RPMI7951 (cell line): Measurements from ENCODE around the gene CAPN2. TPM values are rescaled to one million over a fixed set of nuclear protein-coding genes. Genes with fewer than 3 reads are reported as not detected.
"Not testable (repeated sequence)": the region's sequence is repeated elsewhere in the genome, so short reads cannot be mapped to it uniquely, and the experiment has no call there.

ENCODE experiments used
- DNase-seq: peaks from one replicate; pipeline ENCODE4 v3.0.0-alpha.2; 2012; ENCODE audit warnings: low read depth
- total RNA-seq: library from RNA; depleted of rRNA; stranded (reverse); fragments of >200 nt; shearing (Covaris generic); gene quantifications from 2 replicates; pipeline ENCODE4 v1.2.3, GENCODE V29; 2014

The CAPN2 gene
- total RNA-seq, 1 experiment from 2014 or later, result 247 TPM

DNA sequence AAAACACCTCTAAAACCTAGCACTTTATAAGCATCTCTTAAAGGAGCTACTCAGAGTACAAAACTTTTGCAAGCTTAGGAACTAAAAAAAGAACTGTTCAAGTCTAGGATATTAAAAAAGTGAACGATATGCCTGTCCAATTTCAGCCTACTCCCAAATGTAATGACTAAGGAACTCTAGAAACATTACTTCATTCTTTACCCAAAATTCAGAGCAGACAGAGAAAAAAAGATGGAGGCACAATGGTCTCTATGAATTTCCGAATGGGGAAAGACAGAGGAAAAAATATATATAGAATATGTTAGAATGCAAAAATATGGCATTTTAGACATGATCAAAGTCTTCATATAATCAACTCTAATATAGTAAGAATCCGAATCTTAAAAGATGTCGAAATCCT lies 72.2 kb downstream of the CAPN2 start:
- no peak for DNase-seq

DNA sequence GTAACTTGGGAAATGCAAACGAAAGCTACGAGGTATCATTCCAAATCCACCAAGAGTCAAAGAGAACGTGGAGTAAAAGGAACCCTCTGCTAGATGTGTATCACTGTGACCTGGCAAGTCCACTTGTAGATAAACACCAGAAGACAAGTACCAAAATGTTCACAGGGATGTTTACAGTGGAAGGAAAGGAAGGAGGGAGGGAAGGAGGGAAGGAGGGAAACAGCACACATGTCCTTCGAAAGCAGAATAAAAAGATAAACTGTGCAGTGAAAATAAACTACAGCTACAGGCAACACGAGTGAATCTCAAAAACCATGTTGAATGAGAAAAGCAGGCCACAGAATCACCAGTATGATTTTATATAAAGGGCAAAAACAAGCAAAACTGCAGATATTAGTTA lies 73.5 kb downstream of the CAPN2 start:
- DNase-seq, result no peak

DNA sequence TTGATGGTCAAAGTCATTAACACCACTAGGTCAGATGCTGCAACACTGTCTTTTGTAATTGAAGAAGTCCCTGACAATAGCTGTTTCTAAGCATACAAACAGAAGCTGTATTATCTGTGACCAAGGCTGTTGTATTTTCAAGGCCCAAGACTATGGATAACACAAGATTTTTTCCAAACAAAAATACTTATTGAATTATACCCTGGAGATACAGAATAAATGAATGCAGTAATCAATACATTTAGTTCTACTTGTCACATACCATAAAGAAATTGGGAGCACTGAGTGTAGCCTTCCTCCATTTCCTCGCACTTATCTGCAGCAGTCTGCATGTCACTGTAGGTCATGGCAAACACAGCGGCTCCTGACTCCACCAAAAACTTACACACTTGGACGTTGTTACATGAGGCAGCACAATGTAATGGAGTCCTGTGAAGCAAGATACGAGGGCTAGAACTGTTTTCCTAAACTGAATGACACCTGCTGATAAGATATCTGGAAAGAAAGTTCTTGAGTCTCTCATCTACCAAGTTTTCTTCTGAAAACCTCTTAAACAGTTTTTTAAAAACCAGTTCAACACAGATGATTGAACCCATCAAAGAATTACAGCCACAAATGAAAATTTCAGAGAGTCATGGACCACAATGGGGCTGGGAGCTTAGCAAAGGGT lies 76.5 kb downstream of the CAPN2 start:
- no peak for DNase-seq

DNA sequence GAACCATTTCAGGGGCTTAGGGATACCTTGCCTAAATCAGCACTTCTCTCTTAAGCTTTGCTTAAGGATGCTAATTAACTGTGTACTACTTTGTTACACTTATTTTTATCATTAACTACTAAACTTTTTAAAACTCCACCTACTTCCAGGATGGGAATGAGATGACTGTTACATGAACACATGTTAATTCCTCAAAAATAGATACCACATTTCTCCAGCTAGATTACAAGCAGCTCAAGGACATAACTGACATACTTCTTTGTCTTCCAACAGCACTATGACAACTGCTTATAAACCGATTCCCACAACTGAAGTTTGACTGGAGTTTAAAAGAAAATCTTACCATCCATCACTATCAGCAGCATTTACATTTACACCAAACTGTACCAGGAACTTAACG lies 79.7 kb downstream of the CAPN2 start:
- DNase-seq, result no peak

DNA sequence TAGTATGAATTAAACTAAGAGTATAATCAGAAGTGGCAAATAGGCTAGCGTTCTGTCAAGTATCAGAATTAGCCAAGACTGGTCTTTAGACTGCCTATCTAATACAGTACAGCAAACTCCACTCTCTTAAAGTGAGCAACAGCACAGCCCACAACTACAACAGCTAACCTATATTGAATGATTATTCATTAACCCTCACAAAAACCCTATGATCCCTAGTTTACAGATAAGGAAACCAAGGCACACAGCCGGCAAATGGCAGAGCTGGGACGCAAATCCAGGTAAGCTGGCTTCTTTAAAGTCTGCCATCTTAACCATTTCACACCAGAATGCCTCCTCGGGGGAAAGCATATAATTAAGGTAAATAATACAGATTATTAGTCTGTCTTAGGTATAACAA lies 81.4 kb downstream of the CAPN2 start:
- DNase-seq, result no peak

DNA sequence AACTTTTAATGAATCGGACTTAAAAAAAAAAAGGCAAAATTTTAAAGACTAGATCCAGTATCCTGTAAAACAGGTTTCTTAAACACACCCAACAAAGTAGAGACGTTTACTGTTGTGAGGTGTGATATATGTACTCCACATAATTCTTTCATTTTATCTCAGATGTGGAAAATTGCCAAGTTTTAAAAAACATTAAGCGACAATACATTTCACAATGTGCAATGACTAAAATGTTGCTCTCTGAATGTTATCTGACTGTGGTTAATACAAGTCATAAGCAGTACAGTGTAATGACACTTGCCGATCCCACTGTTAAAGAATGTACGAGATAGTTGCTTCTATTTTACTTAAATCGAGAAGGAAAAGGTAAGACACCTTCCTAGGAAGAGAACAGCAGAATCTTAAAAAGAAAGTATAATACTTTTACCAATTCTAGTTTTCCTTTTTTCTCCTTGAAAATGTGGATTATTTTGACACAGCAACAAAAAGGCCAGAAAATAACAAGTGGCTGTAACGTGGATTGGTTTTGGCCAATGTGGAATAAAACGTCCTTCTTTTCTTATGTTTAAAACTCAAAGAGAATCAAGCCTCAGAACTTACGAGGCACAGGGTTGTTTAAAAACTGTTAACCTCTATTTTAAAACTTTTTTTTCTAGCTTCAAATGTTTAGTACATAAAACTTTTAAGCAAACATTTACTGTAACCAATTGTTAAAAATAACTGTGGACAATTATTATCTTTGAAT lies 82.0 kb downstream of the CAPN2 start:
- DNase-seq, result no peak

DNA sequence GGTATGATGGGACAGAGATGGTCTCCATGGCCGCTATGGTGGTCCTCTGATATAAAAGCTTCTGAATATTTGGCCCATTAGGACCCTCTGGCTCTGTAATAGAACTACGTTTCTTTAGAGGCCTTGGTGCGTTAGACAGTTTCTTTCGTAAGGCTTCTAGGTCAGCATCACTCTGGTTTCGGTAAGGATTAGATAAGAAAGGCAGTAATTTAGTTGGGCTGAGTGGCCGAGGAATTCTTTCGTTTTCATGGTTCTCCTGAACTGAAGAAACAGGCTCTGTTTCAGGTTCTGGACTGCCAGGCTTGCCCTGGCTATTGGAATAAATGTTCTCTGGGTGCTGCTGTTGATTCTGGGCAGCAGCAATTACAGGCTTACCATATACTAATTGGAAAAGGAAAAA lies 83.9 kb downstream of the CAPN2 start:
- no peak for DNase-seq

DNA sequence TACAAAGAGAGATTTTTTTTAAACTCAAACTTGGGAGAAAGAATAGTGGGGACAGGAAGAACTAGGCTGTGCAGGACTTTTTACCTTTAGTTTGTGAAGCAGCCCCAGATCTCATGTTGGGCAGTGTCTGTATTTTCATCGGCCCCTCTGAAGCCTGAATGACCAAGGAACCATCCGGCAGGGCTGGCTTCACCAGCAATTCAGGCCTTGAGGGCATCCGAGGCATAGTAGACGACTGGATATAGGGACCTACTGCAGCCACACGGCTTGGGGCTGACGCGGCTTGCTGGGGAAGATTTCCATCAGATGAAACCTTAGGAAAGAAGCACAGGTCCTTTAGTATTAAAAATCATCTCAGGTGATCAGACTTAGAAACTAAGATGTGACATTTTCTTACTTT lies 89.7 kb downstream of the CAPN2 start:
- DNase-seq, result no peak

DNA sequence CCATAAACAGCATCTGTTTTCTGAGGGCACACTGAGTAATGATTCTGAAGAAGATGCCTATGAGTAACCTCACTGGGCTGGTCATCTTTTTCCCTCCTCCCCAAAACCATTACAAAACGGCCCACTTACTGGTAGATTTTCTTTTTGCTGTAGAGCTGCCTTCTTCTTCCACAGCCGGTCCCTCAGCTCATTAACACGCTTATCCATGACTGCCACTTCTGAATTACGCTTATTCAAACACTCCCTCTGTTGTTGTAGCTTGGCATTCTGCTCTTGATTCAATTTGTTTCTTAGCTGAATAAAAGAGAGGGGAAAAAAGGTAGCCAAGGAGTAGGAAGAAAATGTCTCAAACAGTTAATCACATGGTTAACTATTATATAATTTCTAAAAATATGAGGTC lies 90.3 kb downstream of the CAPN2 start:
- no peak for DNase-seq

DNA sequence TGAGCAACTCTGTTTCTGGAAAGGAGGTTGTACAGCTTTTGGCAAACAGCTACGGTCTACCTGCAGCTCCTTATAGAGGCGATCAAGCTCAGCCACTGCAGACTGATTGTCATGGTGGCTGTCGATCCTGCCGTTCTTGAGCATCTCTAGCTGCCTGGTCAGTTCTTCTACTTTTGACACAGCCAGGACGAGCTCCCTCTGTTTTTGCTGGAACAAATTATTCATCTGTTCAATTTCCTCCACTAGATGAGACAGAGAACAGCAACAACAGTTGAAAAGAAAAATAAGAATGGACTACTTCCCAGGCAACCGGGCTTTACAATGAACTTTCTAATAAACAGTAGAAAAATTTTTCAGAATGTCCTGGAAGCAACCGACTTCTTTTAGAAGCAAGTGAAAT lies 90.9 kb downstream of the CAPN2 start:
- DNase-seq, result no peak

DNA sequence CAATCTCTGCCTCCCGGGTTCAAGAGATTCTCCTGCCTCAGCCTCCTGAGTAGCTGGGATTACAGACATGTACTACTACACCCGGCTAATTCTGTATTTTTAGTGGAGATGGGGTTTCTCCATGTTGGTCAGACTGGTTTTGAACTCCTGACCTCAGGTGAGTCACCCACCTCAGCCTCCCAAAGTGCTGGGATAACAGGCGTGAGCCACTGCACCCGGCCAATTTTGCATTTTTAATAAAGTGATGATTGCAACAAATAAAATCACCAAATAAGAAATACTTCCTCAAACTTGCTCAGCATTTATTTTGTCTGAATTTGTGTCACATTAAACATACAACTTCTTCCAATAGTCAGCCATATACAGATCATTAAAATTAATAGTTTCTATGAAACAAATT lies 97.6 kb downstream of the CAPN2 start:
- peak; percentile 15 for DNase-seq

DNA sequence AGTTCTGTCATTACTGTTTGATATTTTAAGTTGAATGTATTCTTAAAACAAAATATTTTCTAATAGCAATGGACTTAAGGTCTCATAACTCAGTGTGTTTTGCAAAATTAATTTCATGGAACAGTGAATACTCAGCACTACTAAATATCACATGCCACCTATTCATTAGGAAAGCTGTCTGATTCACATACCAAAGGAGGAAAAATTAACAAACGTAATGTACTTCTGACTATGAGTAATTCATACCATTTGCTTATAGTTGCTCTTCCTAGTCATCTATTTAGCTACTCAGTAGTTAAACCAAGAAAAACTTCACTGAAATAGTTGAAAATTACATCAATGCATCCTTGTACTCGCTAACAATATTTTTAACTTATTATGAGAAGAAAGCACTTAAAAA lies 98.2 kb downstream of the CAPN2 start:
- no peak for DNase-seq

DNA sequence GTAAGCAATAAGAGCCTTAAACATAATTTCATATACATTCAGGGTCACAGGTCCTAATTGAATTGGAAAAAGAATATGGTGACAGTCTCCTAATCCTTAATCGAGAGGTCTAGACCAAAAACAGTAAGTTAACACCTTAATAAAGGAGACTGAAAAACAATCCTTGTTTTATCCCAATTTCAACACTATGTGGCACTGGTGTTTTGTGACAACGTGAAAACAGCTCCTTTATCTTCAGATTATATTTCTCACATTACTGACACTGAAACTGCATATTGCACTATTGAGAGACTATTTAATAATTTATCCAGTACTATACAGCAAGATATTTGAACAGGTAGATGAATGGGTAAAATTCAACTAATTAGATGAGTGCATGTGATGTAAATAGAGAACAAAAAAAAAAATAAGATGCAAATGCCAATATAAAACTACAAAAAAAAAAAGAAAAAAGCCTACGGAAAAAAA lies 99.3 kb downstream of the CAPN2 start:
- DNase-seq, result peak; percentile 41

DNA sequence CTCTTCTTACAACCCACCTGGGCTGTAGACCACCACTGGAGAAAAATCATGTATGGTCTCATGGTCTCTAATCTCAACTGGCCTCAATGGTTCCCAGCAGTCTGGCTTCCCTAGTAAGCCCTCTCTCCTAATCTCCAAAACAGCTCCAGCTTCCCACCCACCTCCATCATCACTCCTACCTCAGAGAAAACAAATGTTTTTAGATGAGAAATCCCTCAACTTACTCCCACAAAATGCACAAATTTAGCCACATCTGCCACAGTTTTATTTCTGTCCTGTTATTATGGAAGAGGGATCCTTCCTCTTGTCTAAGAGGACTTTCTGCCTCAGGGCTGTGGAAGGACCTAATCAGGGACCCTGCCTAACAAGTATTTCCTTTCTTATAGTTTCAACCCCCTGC lies 101.3 kb downstream of the CAPN2 start:
- DNase-seq, result no peak

DNA sequence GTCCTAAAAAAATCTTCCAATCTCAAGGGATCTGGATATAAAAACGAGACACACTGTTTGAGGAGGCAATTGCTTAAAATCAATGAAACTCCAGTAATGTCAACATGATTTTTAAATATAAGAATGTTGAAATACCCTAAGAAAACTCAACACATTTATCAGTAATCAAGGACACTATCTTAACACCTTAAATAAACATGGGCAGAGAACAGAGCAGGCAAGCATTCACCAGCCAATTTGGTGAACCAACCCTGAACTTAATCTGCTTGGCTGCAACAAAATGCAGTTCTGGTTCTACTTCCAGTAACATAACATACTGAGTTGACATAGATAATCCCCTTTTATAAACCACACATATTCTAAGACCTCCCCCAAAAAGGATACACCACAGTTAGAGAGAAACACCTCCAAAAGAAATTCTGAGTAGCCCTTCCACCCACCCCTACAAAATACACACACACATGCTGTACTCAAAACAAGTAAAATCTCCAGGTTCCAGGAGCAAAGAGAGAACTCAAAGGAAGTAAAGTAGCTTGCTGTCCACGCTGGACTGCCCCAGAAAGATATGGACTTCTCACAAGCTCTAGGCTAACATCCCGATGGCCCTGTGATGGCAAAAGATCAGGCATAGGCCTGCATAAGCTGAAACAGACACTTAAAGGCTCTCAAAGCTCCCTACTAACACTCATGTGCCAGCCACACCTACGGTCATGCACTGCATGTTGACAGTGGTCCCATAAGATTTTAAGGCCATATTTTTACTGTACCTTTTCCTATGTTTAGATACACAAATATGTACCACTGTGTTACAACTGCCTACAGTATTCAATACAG lies 102.9 kb downstream of the CAPN2 start:
- no peak for DNase-seq

DNA sequence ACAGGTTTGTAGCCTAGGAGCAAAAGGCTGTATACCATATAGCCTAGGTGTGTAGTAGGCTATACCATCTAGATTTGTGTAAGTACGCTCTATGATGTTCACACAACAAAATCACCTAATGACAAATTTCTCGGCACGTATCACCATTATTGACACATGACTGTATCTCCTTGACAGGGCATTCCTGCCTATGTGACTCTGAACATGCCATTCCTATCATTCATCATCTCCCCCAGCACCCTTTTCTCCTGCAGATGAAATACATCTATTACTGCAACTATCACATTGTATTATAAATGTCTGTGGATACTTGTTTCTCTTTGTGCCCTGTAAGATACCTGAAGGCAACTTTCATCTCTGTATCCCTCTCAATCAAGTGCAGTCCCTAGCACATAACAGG lies 103.5 kb downstream of the CAPN2 start:
- DNase-seq, result peak; percentile 13

DNA sequence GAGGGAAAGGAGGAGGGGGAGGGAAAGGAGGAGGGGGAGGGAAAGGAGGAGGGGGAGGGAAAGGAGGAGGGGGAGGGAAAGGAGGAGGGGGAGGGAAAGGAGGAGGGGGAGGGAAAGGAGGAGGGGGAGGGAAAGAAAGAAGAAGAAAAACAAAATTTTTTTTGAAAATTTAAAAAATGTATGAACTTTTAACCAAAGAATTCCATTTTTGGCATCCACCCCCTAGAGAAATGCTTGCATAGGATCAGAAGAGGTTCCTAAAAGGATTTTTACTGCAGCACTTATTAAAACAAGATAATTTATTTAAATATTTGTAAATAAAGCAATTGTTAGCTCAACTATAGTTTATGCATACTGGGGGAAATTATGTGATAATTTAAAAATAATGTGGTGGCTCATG lies 104.9 kb downstream of the CAPN2 start:
- DNase-seq, result not testable (repeated sequence)

DNA sequence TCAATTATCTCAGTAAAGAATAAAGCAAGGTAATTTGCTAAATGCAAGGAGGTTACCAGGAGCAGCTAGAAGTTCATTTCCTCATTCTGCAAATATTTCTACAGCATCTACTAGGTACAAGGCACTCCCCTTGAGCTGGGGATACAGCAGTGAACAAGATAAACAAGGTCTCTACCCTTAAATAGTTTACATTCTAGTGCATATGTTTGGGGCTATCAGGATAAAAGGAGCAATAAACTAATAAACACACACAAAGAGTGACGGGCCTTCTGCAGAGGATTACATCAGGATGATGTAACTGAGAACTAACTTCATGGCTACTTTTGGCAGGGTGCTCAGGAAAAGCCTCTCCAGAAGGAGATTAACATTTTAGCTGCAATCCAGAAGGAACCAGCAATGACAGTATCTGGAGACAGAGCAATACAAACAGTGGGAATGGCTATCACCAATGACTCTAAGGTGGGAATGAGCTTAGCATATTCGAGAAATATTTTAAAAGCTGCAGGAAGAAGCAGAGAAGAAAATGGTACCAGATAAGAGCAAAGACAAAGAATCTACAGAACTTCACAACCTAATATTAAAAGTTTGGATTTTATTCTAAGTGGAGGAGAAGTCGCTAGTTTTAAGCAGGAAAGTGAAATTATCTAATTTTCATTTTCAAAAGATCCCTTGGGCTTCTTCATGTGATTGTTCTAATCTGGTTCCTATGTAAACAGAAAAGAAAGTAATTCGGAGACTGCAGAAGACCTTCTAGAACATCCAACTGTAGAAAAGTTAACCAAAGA lies 107.6 kb downstream of the CAPN2 start:
- DNase-seq, result no peak

DNA sequence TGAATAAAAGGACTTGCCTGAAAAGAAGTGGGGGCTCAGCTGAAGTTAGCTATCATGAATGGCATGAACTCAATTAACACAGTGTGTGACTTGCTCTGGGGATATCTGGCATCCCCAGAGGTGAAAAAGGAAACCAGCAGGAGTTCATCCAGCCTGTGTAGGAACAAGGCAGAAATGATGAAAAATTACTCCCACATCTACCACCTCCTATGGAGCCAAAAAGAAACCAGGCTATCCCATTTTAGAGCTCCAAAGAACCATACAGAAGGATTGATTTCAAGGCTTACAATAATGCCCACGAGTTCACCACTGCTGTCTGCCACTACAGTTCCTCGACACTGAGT lies 108.1 kb downstream of the CAPN2 start:
- no peak for DNase-seq

DNA sequence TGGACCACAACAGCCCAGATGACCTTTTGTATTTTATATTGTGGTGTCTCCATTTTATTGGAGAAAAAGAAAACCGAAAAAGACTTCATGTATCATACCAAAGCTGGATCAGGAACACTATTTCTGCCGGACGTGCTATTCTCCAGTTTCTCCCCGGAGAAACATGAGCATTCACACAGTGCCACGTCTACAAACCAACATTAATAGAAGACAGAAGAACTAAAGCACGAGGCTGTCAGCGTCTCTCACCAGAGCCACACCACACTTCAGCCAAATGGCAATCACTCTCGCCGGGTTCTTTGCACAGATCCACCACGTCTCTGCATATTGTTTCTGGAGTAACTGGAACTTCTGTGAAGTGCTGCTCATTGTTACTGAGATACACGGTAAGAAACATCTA lies 108.6 kb downstream of the CAPN2 start:
- DNase-seq, result no peak

DNA sequence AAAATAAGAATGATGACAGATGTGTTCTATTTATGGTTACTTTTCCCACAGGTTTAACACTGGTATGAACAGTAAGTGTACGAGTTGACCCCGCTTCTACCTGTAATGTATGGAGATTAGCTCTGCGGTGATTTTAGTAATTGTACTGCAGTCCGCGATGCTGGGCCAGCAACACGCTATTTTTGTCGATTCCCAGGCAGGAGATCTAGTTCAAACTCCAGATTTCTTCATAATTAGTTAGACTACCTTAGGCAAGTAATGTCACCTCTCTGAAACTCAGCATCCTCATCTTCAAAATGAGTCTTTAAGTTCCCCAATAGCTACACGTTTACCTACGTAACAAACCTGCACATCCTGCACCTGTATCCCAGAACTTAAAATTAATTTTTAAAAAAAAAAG lies 111.9 kb downstream of the CAPN2 start:
- no peak for DNase-seq

DNA sequence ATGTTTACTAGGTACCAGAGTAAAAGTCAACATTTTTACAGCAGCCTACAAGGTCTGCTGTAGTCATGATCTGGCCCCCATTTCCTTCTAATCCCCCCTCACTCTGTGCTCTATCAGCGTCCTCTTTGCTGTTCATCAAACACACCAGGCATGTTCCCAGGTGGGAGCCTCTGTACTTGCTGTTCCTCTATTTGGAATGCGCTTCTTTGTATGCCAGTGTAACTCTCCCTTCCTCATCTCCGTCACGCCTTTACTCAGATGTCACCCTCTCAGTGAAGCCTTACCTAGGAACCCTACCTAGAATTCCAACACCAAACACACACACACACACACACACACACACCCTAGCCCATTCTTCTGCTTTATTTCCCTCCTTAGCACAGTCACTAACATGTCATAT lies 112.4 kb downstream of the CAPN2 start:
- no peak for DNase-seq
